ENCODE results near the gene SGMS2. TPM values are rescaled to one million over a fixed set of nuclear protein-coding genes. Genes with fewer than 3 reads are reported as not detected.

Gene SGMS2
- total RNA-seq, 1 donor from 2014 or later, result 84.2 TPM

GRCh38 chr4:107837317-107837716 lies 12.6 kb downstream of the SGMS2 start:
- TF ChIP-seq CTCF (conservative IDR thresholded peaks at IDR 0.05; ENCODE audit: low read depth, low read length), result no peak
- DNase-seq (ENCODE audit: low read depth), result no peak
- no peak overlapping the region for H3K4me3 ChIP-seq (ENCODE audit: low read depth, low read length)

GRCh38 chr4:107837776-107838618 lies 13.3 kb downstream of the SGMS2 start:
- no peak for TF ChIP-seq CTCF (conservative IDR thresholded peaks at IDR 0.05; ENCODE audit: low read depth, low read length)
- no peak overlapping the region for H3K4me3 ChIP-seq (ENCODE audit: low read depth, low read length)
- no peak for DNase-seq (ENCODE audit: low read depth)

- TF ChIP-seq CTCF (conservative IDR thresholded peaks at IDR 0.05; ENCODE audit: low read depth, low read length), result no peak
- H3K4me3 ChIP-seq (ENCODE audit: low read depth, low read length), result no peak overlapping the region
- DNase-seq (ENCODE audit: low read depth), result no peak
These were observed 14.3 kb downstream of the SGMS2 start for GRCh38 chr4:107838861-107839565.

GRCh38 chr4:107843391-107843790 lies 18.7 kb downstream of the SGMS2 start:
- TF ChIP-seq CTCF (conservative IDR thresholded peaks at IDR 0.05; ENCODE audit: low read depth, low read length), result no peak
- DNase-seq (ENCODE audit: low read depth), result no peak
- H3K4me3 ChIP-seq (ENCODE audit: low read depth, low read length), result no peak overlapping the region

GRCh38 chr4:107845681-107846080 lies 20.9 kb downstream of the SGMS2 start:
- TF ChIP-seq CTCF (conservative IDR thresholded peaks at IDR 0.05; ENCODE audit: low read depth, low read length), result no peak
- H3K4me3 ChIP-seq (ENCODE audit: low read depth, low read length), result no peak overlapping the region
- DNase-seq (ENCODE audit: low read depth), result no peak

GRCh38 chr4:107850438-107850837 lies 25.7 kb downstream of the SGMS2 start:
- no peak for DNase-seq (ENCODE audit: low read depth)
- TF ChIP-seq CTCF (conservative IDR thresholded peaks at IDR 0.05; ENCODE audit: low read depth, low read length), result no peak
- no peak overlapping the region for H3K4me3 ChIP-seq (ENCODE audit: low read depth, low read length)
